ENCODE results near the gene DNAJB1. TPM values are rescaled to one million over a fixed set of nuclear protein-coding genes. Genes with fewer than 3 reads are reported as not detected.
"Not testable (repeated sequence)": the region's sequence is repeated elsewhere in the genome, so short reads cannot be mapped to it uniquely, and the experiment has no call there.

DNAJB1 gene
- total RNA-seq, 1 experiment from 2014 or later, result 54.5 TPM

DNA sequence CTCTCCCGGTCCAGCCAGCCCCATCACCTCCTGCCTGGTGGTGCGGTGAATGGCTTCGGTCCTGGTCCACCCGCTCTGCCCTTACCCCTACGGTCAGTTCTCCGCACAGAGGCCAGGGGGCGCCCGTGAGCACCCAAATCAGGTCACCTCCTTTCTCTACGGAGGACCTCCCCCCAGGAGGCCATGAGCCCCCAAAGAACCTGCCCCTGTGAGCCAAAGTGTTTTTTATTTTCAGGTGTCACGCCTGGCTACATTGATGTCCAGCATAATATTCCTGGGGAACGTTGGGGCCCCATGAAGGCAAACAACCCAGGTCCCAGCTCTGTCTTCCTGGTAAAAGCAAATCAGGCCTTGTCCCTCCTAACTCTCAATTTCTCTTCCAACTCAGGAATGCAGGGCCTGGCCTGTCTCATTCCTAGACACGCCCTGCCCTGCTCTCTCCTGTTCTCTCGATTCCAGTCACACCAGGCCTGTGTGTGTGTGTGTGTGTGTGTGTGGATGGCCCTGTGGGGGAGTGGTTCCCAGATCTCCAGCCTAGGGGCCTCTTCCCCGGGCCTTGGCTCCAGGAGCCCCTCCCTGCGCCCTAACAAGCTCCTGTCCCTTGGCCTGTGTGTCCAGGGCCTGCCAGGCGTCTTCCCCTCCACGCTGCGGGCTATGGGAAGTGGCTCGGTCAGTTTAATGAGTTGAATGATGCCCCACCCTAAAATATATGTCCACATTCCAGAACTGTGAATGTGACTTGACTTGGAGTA lies 12.5 kb downstream of the DNAJB1 start:
- Mint-ChIP-seq H3K4me1 (peaks cover 6% of the 10 kb centered on the region), H3K36me3 (no peaks in the 10 kb centered on the region), H3K27ac (no peak overlapping the region), H3K4me3 (no peak overlapping the region), H3K9me3 (no peaks in the 10 kb centered on the region), H3K27me3 (ENCODE audit: low read depth) (peaks cover 8% of the 10 kb centered on the region; the same call in 1 of the 2 replicates)
- CTCF ChIA-PET, result interaction anchor here (0.5 to 4.1 kb wide), 22 partner anchors 8 to 1886 kb away, joined by 3 to 34 read pairs (median 4); partner anchors contain the start of genes DNAJB1 and GIPC1
- peak; percentile 97 for ATAC-seq
- peak; percentile 91 for DNase-seq (ENCODE audit: low spot score)
- TF ChIP-seq, protein P1, sequence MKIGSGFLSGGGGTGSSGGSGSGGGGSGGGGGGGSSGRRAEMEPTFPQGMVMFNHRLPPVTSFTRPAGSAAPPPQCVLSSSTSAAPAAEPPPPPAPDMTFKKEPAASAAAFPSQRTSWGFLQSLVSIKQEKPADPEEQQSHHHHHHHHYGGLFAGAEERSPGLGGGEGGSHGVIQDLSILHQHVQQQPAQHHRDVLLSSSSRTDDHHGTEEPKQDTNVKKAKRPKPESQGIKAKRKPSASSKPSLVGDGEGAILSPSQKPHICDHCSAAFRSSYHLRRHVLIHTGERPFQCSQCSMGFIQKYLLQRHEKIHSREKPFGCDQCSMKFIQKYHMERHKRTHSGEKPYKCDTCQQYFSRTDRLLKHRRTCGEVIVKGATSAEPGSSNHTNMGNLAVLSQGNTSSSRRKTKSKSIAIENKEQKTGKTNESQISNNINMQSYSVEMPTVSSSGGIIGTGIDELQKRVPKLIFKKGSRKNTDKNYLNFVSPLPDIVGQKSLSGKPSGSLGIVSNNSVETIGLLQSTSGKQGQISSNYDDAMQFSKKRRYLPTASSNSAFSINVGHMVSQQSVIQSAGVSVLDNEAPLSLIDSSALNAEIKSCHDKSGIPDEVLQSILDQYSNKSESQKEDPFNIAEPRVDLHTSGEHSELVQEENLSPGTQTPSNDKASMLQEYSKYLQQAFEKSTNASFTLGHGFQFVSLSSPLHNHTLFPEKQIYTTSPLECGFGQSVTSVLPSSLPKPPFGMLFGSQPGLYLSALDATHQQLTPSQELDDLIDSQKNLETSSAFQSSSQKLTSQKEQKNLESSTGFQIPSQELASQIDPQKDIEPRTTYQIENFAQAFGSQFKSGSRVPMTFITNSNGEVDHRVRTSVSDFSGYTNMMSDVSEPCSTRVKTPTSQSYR (CRISPR knock-in tag; IDR thresholded peaks at IDR 0.05), result no peak
- TF ChIP-seq, protein P2, sequence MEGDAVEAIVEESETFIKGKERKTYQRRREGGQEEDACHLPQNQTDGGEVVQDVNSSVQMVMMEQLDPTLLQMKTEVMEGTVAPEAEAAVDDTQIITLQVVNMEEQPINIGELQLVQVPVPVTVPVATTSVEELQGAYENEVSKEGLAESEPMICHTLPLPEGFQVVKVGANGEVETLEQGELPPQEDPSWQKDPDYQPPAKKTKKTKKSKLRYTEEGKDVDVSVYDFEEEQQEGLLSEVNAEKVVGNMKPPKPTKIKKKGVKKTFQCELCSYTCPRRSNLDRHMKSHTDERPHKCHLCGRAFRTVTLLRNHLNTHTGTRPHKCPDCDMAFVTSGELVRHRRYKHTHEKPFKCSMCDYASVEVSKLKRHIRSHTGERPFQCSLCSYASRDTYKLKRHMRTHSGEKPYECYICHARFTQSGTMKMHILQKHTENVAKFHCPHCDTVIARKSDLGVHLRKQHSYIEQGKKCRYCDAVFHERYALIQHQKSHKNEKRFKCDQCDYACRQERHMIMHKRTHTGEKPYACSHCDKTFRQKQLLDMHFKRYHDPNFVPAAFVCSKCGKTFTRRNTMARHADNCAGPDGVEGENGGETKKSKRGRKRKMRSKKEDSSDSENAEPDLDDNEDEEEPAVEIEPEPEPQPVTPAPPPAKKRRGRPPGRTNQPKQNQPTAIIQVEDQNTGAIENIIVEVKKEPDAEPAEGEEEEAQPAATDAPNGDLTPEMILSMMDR (IDR thresholded peaks at IDR 0.05), result peak; percentile 96
- POLR2A ChIA-PET, result interaction anchor here (1.1 kb wide), 1 partner anchor 13 kb away, joined by 6 read pairs; the partner anchor contains the start of gene DNAJB1

DNA sequence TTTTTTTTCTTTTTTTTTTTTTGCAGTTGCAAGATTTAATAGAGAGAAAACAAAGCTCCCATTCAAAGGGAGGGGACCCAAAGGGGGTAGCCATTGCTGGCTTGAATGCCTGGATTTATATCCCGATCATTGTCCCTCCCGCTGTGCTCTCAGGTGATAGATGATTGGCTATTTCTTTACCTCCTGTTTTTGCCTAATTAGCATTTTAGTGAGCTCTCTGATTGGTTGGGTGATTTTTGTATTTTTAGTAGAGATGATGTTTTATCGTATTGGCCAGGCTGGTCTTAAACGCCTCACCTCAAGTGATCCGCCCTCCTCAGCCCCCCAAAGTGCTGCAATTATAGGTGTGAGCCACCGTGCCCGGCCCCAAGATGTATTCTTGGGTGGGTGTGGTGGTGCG lies 13.6 kb downstream of the DNAJB1 start:
- H3K27ac Mint-ChIP-seq; H3K4me3 Mint-ChIP-seq; H3K36me3 Mint-ChIP-seq; H3K9me3 Mint-ChIP-seq; H3K27me3 Mint-ChIP-seq (ENCODE audit: low read depth); ATAC-seq; DNase-seq (ENCODE audit: low spot score); H3K4me1 Mint-ChIP-seq: not testable (repeated sequence)
- ChIA-PET POLR2A (interaction anchor here (1.1 kb wide), 1 partner anchor 13 kb away, joined by 4 read pairs; the partner anchor contains the start of gene DNAJB1), CTCF (interaction anchor here (0.7 to 4.1 kb wide), 11 partner anchors 11 to 622 kb away, joined by 3 to 34 read pairs (median 4); partner anchors contain the start of genes DNAJB1 and PTGER1)

DNA sequence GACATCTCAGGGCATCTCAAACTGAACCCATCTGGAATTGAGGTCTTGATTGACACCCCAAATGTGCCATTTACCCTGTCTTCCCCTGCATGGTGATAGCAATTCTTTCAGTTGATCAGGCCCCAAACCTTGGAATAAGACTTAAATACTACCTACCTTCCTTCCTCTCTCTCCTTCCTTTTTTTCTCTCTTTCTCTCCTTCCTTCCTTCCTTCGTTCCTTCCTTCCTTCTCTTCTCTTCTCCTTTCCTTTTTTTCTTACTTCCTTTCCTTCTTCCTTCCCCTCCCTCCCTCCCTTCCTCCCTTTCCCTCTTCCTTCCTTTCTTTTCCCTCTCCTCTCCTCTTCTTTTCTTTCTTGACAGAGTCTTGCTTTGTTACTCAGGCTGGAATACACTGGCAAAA lies 14.9 kb downstream of the DNAJB1 start:
- H3K27me3 Mint-ChIP-seq (ENCODE audit: low read depth), result peaks cover 10% of the 10 kb centered on the region; the same call in 1 of the 2 replicates
- TF ChIP-seq TEAD1 (CRISPR knock-in tag; IDR thresholded peaks at IDR 0.05) (no peak), RELA (CRISPR knock-in tag; IDR thresholded peaks at IDR 0.05; ENCODE audit: borderline replicate concordance) (no peak), CREB1 (CRISPR knock-in tag; IDR thresholded peaks at IDR 0.05) (no peak)
- TF ChIP-seq, protein P3, sequence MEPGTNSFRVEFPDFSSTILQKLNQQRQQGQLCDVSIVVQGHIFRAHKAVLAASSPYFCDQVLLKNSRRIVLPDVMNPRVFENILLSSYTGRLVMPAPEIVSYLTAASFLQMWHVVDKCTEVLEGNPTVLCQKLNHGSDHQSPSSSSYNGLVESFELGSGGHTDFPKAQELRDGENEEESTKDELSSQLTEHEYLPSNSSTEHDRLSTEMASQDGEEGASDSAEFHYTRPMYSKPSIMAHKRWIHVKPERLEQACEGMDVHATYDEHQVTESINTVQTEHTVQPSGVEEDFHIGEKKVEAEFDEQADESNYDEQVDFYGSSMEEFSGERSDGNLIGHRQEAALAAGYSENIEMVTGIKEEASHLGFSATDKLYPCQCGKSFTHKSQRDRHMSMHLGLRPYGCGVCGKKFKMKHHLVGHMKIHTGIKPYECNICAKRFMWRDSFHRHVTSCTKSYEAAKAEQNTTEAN (CRISPR knock-in tag; IDR thresholded peaks at IDR 0.05), result no peak
- TF ChIP-seq, protein P4, sequence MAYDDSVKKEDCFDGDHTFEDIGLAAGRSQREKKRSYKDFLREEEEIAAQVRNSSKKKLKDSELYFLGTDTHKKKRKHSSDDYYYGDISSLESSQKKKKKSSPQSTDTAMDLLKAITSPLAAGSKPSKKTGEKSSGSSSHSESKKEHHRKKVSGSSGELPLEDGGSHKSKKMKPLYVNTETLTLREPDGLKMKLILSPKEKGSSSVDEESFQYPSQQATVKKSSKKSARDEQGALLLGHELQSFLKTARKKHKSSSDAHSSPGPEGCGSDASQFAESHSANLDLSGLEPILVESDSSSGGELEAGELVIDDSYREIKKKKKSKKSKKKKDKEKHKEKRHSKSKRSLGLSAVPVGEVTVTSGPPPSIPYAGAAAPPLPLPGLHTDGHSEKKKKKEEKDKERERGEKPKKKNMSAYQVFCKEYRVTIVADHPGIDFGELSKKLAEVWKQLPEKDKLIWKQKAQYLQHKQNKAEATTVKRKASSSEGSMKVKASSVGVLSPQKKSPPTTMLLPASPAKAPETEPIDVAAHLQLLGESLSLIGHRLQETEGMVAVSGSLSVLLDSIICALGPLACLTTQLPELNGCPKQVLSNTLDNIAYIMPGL (CRISPR knock-in tag; IDR thresholded peaks at IDR 0.05), result no peak
- H3K4me1 Mint-ChIP-seq, result peaks cover 6% of the 10 kb centered on the region
- H3K36me3 Mint-ChIP-seq, result no peaks in the 10 kb centered on the region
- POLR2A ChIA-PET, result no interaction called here
- CTCF ChIA-PET, result interaction anchor here (1.2 to 4.1 kb wide), 3 partner anchors 15 to 53 kb away, joined by 3 to 34 read pairs (median 4); partner anchors contain the start of gene DNAJB1
- no peak for DNase-seq (ENCODE audit: low spot score)
- ATAC-seq, result no peak
- H3K9me3 Mint-ChIP-seq, result no peaks in the 10 kb centered on the region
- no peak overlapping the region for H3K27ac Mint-ChIP-seq
- no peak overlapping the region for H3K4me3 Mint-ChIP-seq

Data from WTC11 (cell line).